ENCODE measurements around the gene ZFAND4.

ZFAND4 gene

DNA sequence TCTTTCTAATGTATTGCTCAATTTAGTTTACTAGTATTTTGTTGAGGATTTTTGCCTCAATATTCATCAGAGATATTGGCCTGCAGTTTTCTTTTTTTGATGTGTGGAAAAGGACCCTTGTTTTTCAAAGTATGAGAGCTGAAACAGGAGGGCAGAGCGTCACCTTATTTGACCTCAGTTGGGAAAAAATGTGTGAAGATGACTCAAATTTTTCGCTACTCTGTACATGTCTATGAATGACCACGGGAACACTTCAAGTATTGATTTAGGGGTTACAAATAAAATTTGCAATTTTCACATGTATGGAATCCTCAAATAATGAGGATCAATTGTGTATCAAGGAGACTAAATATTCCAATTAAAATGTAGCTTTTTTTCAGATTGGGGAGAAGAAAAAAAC lies 103.1 kb downstream of the ZFAND4 start:
- DNase-seq (no peak), ATAC-seq (replicated peaks) (no peak)
- Mint-ChIP-seq H3K4me3 (no peak overlapping the region), H3K9me3 (peaks cover 0 to 4% of the 10 kb centered on the region in 2 donors), H3K27me3 (no peaks in the 10 kb centered on the region), H3K4me1 (peaks cover 18 to 33% of the 10 kb centered on the region in 2 donors), H3K36me3 (peaks cover 12% of the 10 kb centered on the region in 2 donors), H3K27ac (no peak overlapping the region)

DNA sequence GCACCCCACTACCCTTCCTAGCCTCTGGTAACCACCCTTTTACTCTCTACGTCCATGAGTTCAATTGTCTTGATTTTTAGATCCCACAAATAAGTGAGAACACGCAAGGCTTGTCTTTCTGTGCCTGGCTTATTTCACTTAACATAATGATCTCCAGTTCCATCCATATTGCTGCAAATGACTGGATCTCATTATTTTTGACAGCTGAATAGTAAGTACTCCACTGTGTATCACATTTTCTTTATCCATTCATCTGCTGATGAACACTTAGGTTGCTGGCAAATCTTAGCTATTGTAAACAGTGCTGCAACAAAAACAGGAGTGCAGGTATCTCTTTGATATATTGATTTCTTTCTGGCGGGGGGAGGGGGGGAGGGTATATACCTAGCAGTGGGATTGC lies 106.2 kb downstream of the ZFAND4 start:
- Mint-ChIP-seq H3K4me1 (peaks cover 20 to 44% of the 10 kb centered on the region in 2 donors), H3K9me3 (peaks cover 0 to under 1% of the 10 kb centered on the region in 2 donors), H3K36me3 (peaks cover 3 to 8% of the 10 kb centered on the region in 2 donors), H3K4me3 (no peak overlapping the region), H3K27me3 (no peaks in the 10 kb centered on the region), H3K27ac (no peak overlapping the region)
- no peak for ATAC-seq (replicated peaks)
- DNase-seq = no peak
